IMR-90 (cell line): ENCODE data around the gene SLX9.

Experiments used
- BHLHE40 ChIP-seq: fragments of 150-350 bp; IDR thresholded peaks from 2 replicates; pipeline ENCODE4 v1.6.1; 2016; ENCODE audit warnings: mild to moderate bottlenecking, low read depth, low read length
- CEBPB ChIP-seq: IDR thresholded peaks from 2 replicates; pipeline ENCODE4 v1.6.1; 2012; ENCODE audit warnings: low read depth, low read length, improper control_type of control experiment
- CHD1 ChIP-seq: IDR thresholded peaks from 2 replicates; pipeline ENCODE4 v1.6.1; 2012; ENCODE audit warnings: low read depth, low read length, improper control_type of control experiment
- CTCF ChIP-seq: conservative IDR thresholded peaks from 2 replicates; pipeline ENCODE4 v1.5.1; 2012; ENCODE audit warnings: mild to moderate bottlenecking, low read depth, low read length, improper control_type of control experiment
- ELK1 ChIP-seq: fragments of 150-350 bp; IDR thresholded peaks from 2 replicates; pipeline ENCODE4 v1.6.1; 2016; ENCODE audit warnings: low read depth, mild to moderate bottlenecking, low read length, moderate library complexity, borderline replicate concordance
- FOS ChIP-seq: fragments of 150-350 bp; IDR thresholded peaks from 2 replicates; pipeline ENCODE4 v1.6.1; 2016; ENCODE audit warnings: low read depth, low read length
- MAFK ChIP-seq: IDR thresholded peaks from 2 replicates; pipeline ENCODE4 v1.6.1; 2012; ENCODE audit warnings: low read depth, low read length, improper control_type of control experiment
- MXI1 ChIP-seq: IDR thresholded peaks from 2 replicates; pipeline ENCODE4 v1.6.1; 2012; ENCODE audit warnings: low read depth, mild to moderate bottlenecking, low read length, moderate library complexity, borderline replicate concordance
- NFE2L2 ChIP-seq: fragments of 150-350 bp; IDR thresholded peaks from 2 replicates; pipeline ENCODE4 v1.6.1; 2016; ENCODE audit warnings: low read depth, mild to moderate bottlenecking, low read length
- POLR2A ChIP-seq: IDR thresholded peaks from 2 replicates; pipeline ENCODE4 v1.6.1; 2012; ENCODE audit warnings: mild to moderate bottlenecking, low read depth, low read length
- RAD21 ChIP-seq: IDR thresholded peaks from 2 replicates; pipeline ENCODE4 v1.6.1; 2012; ENCODE audit warnings: low read length, improper control_type of control experiment
- RFX5 ChIP-seq: IDR thresholded peaks from 2 replicates; pipeline ENCODE4 v1.8.0; 2012; ENCODE audit warnings: low read depth, mild to moderate bottlenecking, low read length, moderate library complexity
- SMC3 ChIP-seq: fragments of 150-350 bp; IDR thresholded peaks from 2 replicates; pipeline ENCODE4 v1.6.1; 2016; ENCODE audit warnings: low read depth, mild to moderate bottlenecking, antibody characterized with exemption, low read length, moderate library complexity
- USF2 ChIP-seq: fragments of 150-350 bp; IDR thresholded peaks from 2 replicates; pipeline ENCODE4 v1.6.1; 2017; ENCODE audit warnings: mild to moderate bottlenecking, antibody characterized with exemption, low read length, low read depth

GRCh38 chr21:44972301-44972814 lies 32.5 kb downstream of the SLX9 start:
- TF ChIP-seq CTCF (no peak), POLR2A (no peak), CEBPB (no peak), SMC3 (no peak), ELK1 (no peak), MAFK (no peak), MXI1 (no peak), RAD21 (no peak), RFX5 (no peak), NFE2L2 (no peak), USF2 (no peak), BHLHE40 (no peak), CHD1 (no peak), FOS (no peak)
